NCI-H510A treated with DMSO at 0.1 percent for 48 hours (cell line): Measurements from ENCODE around the gene FBH1.

ENCODE experiments used
- DNase-seq: peaks from one replicate; lab custom pipeline; 2025; lab: John Stamatoyannopoulos, UW

FBH1 gene

GRCh38 chr10:5978230-5978489 is 88.1 kb downstream of the FBH1 start:
- no peak for DNase-seq

- DNase-seq: no peak
Observed at GRCh38 chr10:5981529-5981928, 91.5 kb downstream of the FBH1 start.

- DNase-seq: no peak
Observed at GRCh38 chr10:5983774-5984173, 93.7 kb downstream of the FBH1 start.

GRCh38 chr10:5985029-5985428 is 95.0 kb downstream of the FBH1 start:
- no peak for DNase-seq
